Measurements from ENCODE around the gene PLXNA4.

Gene PLXNA4

DNA sequence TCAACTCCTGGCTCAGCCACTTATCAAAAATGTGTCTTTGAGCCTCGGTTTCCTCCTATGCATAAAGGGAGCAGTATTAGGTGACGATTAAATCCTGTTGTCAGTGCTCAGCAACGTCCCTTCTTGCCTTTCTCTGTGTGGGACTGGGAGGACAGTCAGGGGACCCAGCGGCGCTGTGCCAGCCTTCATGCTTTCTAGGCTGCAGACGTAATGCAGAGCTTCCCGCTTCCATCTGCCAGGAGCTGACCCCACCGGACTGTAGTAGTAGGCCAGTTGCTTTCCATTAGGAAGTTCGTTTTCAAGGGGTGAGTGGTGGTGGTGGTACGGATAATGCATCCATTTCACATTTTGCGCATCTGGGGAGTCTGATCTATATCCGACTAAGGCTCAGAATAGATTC, 321.8 kb downstream of the PLXNA4 start:
- in situ Hi-C loops (cut with HindIII; ENCODE audit: low sequenced_read_pairs): no loop called here

- in situ Hi-C loops (cut with HindIII; ENCODE audit: low sequenced_read_pairs): no loop called here
Measured at GRCh38 chr7:132252793-132253100, 323.5 kb downstream of the PLXNA4 start.

DNA sequence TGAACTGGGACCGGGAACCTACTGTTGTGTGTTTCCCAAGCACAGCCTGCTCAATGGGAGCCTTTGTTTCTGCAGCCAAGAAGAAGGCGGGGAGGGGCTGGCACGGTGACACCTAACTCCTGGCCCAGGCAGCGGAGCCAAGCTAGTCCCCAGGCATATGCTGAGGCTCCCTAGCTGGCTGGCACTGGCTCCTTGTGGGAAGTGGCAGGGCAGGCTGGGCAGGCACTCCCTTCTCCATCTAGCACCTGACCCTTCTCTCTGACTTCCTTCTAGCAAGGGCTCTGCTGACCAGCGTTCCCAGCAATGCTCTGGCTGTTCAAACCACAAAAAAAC, 325.0 kb downstream of the PLXNA4 start:
- in situ Hi-C loops (cut with HindIII; ENCODE audit: low sequenced_read_pairs): no loop called here

- in situ Hi-C loops (cut with HindIII; ENCODE audit: low sequenced_read_pairs): no loop called here
Measured at GRCh38 chr7:132250480-132251326, 325.6 kb downstream of the PLXNA4 start.

GRCh38 chr7:132249256-132249971, 326.9 kb downstream of the PLXNA4 start:
- in situ Hi-C loops (cut with HindIII; ENCODE audit: low sequenced_read_pairs): no loop called here

DNA sequence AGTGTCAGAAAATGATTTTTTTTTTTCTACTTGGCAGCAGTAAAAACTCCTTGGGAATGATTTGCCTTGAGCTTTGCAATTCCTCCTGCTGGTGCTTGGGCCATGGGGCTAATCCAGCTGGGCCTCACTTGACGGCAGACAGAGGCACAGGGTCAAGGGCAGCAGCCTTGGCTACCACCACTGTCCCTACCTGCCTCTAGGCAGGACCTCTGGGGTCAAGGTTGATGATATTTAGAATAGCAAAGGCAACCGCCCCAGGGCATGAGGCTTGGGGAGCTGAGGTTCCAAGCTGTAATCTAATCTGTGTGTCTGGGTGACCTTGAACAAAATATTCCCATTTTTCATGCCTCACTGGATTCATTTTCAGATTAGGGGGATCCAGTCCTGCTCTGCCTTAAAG, 327.4 kb downstream of the PLXNA4 start:
- in situ Hi-C loops (cut with HindIII; ENCODE audit: low sequenced_read_pairs): no loop called here

DNA sequence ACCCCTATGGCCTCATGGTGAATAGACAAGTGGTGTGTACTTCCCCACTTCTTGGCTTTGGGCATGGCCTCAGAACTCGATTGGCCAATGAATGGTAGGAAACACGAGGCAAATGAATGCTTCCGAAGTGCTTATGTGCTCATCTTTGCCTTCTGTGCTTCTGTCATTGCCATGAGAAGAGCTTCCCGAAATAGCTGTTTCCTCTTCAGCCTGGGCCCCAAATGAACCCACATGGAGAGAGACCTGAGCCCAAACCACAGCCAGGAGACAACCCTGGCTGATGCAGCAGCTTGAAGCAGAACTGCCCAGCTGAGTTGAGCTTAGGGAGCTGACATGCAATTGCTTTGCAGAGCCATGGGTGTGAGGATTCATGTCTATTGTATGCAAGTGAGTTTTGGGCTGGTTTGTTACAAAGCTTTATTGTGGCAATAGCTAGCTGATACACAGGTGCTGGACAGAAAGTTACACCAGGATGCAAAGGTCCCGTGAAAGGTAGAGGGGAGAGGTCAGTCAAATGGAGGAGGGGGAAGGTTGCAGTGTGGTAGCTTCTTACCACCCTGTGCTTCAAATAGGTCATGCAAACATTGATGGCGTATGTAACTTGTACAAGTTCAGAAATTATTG, 328.2 kb downstream of the PLXNA4 start:
- in situ Hi-C loops (cut with HindIII; ENCODE audit: low sequenced_read_pairs): no loop called here

GRCh38 chr7:132246591-132246990, 329.7 kb downstream of the PLXNA4 start:
- in situ Hi-C loops (cut with HindIII; ENCODE audit: low sequenced_read_pairs): no loop called here

- in situ Hi-C loops (cut with HindIII; ENCODE audit: low sequenced_read_pairs): no loop called here
Measured at GRCh38 chr7:132245539-132245938, 330.7 kb downstream of the PLXNA4 start.

GRCh38 chr7:132244903-132245480, 331.3 kb downstream of the PLXNA4 start:
- in situ Hi-C loops (cut with HindIII; ENCODE audit: low sequenced_read_pairs): no loop called here

DNA sequence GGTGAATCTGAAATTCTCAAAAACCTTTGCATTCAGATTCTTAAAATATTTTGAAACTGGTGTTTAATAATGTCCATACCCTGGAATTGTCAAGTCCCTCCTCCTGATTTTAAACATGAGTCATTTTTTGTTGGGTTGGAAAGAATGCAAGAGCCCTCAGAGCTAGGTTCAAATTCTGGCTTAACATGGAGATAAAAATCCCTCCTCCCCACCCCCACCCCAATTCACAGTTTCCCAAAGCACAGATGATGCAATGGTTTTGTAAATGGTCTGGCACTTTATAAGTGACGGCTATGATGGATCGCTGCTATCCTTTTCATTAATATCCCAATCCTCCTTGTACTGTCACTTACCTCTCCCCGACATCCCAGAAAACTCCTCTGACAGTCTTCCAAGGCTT, 332.8 kb downstream of the PLXNA4 start:
- in situ Hi-C loops (cut with HindIII; ENCODE audit: low sequenced_read_pairs): no loop called here

DNA sequence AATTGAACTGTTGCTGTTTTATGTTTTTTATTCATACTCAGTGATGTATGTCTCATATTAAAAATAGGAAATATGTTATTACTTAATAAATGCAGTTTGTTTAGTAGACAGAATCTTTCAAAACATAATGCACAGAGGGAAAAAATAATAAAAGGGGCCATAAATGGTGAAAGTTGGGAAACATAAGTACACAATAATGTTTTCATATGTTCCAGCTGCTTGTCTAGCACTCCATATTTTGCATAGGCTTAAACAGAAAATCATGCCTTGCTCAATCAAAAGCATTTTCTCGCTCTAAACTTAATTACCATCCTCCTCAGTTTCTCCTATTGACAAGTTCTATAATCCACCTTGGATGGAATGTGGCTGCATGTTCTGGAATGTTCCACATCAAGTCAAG, 333.2 kb downstream of the PLXNA4 start:
- in situ Hi-C loops (cut with HindIII; ENCODE audit: low sequenced_read_pairs): no loop called here

- in situ Hi-C loops (cut with HindIII; ENCODE audit: low sequenced_read_pairs): no loop called here
Measured at GRCh38 chr7:132242192-132242812, 334.0 kb downstream of the PLXNA4 start.

GRCh38 chr7:132240821-132241422, 335.3 kb downstream of the PLXNA4 start:
- in situ Hi-C loops (cut with HindIII; ENCODE audit: low sequenced_read_pairs): no loop called here

- in situ Hi-C loops (cut with HindIII; ENCODE audit: low sequenced_read_pairs): no loop called here
Measured at GRCh38 chr7:132240262-132240661, 336.0 kb downstream of the PLXNA4 start.

- in situ Hi-C loops (cut with HindIII; ENCODE audit: low sequenced_read_pairs): no loop called here
Measured at GRCh38 chr7:132239422-132239994, 336.8 kb downstream of the PLXNA4 start.

DNA sequence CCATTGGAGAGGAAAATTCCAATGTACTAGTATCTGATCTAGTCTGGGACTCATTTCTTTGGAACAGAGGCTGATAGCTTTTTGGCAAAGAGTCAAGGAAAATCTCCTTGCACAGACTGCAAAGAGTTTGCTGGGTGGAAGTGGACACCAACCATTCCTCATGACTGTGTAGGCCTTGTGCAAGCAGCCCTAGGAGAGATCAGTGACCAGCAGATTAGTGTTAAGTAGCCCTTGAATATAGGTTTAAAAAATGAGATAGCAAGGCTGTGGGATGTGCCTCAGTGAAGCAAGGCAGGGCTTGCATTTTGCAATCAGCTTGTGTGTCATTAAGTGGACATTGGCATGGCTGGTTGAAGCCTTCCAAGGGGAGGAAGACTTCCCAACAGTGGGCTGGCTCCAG, 341.6 kb downstream of the PLXNA4 start:
- in situ Hi-C loops (cut with HindIII; ENCODE audit: low sequenced_read_pairs): no loop called here

- in situ Hi-C loops (cut with HindIII; ENCODE audit: low sequenced_read_pairs): no loop called here
Measured at GRCh38 chr7:132232406-132232805, 343.9 kb downstream of the PLXNA4 start.

DNA sequence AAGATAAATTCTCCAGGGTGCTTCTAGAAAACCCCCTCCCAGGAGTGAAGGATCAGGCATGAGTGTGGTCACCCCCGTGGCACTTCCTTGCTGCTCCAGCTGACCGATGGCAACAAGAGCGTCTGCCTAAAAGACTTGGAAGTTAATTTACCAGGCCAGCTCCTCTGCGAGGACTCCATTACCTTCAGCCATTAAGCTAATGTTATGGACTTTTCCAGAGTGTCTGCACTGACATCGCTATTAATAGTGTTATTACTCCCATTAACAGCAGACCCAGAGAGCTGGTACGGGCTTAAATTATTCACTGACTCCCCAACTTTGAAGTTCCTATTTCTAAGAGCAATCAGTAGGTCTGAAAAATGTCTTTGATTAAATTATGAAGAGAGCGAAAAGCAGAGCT, 345.8 kb downstream of the PLXNA4 start:
- in situ Hi-C loops (cut with HindIII; ENCODE audit: low sequenced_read_pairs): no loop called here

GRCh38 chr7:132228240-132228639, 348.0 kb downstream of the PLXNA4 start:
- in situ Hi-C loops (cut with HindIII; ENCODE audit: low sequenced_read_pairs): no loop called here

- in situ Hi-C loops (cut with HindIII; ENCODE audit: low sequenced_read_pairs): no loop called here
Measured at GRCh38 chr7:132226957-132227290, 349.3 kb downstream of the PLXNA4 start.

Data from endothelial cell of hepatic sinusoid (primary cell).